GM12891 (cell line): ENCODE data around the gene PDZRN3.

Experiments
- POLR2A ChIP-seq: IDR thresholded peaks from 2 replicates; pipeline ENCODE4 v1.6.1; 2011; ENCODE audit warnings: low read depth, low read length, control low read depth
- POLR2AphosphoS5 ChIP-seq: IDR thresholded peaks from 2 replicates; pipeline ENCODE4 v1.6.1; 2011; ENCODE audit warnings: low read depth, low read length, control low read depth
- TAF1 ChIP-seq: IDR thresholded peaks from 2 replicates; pipeline ENCODE4 v1.6.1; 2011; ENCODE audit warnings: low read depth, low read length, control low read depth

DNA sequence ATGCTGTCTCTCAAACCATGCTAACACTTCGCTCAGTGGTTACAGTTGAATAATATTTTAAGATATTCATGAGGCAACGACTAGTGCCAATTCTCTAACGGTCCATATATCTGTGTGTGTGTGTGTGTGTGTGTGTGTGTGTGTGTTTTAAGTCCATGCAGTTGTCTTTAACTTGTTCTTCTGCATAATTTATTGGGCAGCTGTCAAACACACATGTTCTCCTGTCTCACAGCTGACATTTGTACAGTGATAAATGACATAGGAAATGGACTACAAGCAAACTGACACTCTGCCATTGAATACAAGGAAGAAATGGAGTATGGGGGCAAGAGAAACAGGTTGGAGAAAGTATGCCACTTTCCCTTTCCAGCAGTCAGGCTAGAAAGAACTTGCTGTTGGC is 172.0 kb downstream of the PDZRN3 start:
- no peak for TF ChIP-seq POLR2A
- TF ChIP-seq TAF1, result no peak
- no peak for TF ChIP-seq POLR2AphosphoS5
